PC-9 (cell line): Measurements from ENCODE around the gene IWS1. TPM values are rescaled to one million over a fixed set of nuclear protein-coding genes. Genes with fewer than 3 reads are reported as not detected.

ENCODE experiments used
- BruUV-seq: library from RNA; stranded (reverse); fragments of 400-500 nt; replicated peaks from 2 replicates; lab custom pipeline; 2021; lab: Mats Ljungman, UMichigan
- CTCF ChIA-PET: fragments of 300-600 bp; sonication (Branson Sonifier 250); formaldehyde crosslinking; loops from one replicate; lab custom pipeline; 2022; ENCODE audit warnings: antibody characterized with exemption; lab: Charles Lee
- POLR2A ChIA-PET: fragments of 300-600 bp; sonication (Branson Sonifier 250); formaldehyde crosslinking; loops from one replicate; lab custom pipeline; 2022; ENCODE audit warnings: antibody characterized with exemption; ENCODE audit not compliant: unreplicated experiment; lab: Charles Lee
- DNase-seq, 2 experiments: peaks; one replicate each; pipeline versions ENCODE4 v3.0.0 to v3.0.0-alpha.2; 2015 to 2022; ENCODE audit warnings: mixed read lengths in 1 of 2
- H2AFZ ChIP-seq: fragments of 200-600 bp; sonication (generic); 2 replicates; pipeline ENCODE4 v1.8.1; 2017; ENCODE audit warnings: antibody characterized with exemption
- H3F3A ChIP-seq: fragments of 200-600 bp; sonication (generic); 2 replicates; pipeline ENCODE4 v1.8.1; 2017; ENCODE audit warnings: antibody characterized with exemption, mild to moderate bottlenecking, low read depth; ENCODE audit not compliant: insufficient read depth
- H3K27ac ChIP-seq: fragments of 200-600 bp; sonication (generic); 2 replicates; pipeline ENCODE4 v1.6.1; 2016; ENCODE audit warnings: mixed run types
- H3K27me3 ChIP-seq: fragments of 200-600 bp; sonication (generic); 2 replicates; pipeline ENCODE4 v1.6.1; 2016; ENCODE audit warnings: low read depth, mixed run types; ENCODE audit not compliant: insufficient read depth
- H3K36me3 ChIP-seq: fragments of 200-600 bp; sonication (generic); 2 replicates; pipeline ENCODE4 v1.6.1; 2016; ENCODE audit warnings: low read depth, mixed run types
- H3K4me1 ChIP-seq: fragments of 200-600 bp; sonication (generic); replicated peaks from 2 replicates; pipeline ENCODE4 v1.6.1; 2016; ENCODE audit warnings: mixed run types; ENCODE audit not compliant: insufficient read depth
- H3K4me2 ChIP-seq: fragments of 200-600 bp; sonication (generic); 2 replicates; pipeline ENCODE4 v1.6.1; 2017; ENCODE audit warnings: mixed run types
- H3K4me3 ChIP-seq: fragments of 200-600 bp; sonication (generic); 2 replicates; pipeline ENCODE4 v1.6.1; 2016; ENCODE audit warnings: mixed run types
- H3K79me2 ChIP-seq: fragments of 200-600 bp; sonication (generic); 2 replicates; pipeline ENCODE4 v1.6.1; 2017; ENCODE audit warnings: low read depth, mixed run types
- H3K9me2 ChIP-seq: fragments of 200-600 bp; sonication (generic); 2 replicates; pipeline ENCODE4 v1.8.1; 2017; ENCODE audit warnings: mild to moderate bottlenecking; ENCODE audit not compliant: insufficient read depth
- H3K9me3 ChIP-seq: fragments of 200-600 bp; sonication (generic); 2 replicates; pipeline ENCODE4 v1.8.1; 2016; ENCODE audit warnings: low read depth; ENCODE audit not compliant: insufficient read depth
- H4K20me1 ChIP-seq: fragments of 200-600 bp; sonication (generic); 2 replicates; pipeline ENCODE4 v1.8.1; 2017; ENCODE audit not compliant: insufficient read depth
- CTCF ChIP-seq: fragments of 200-600 bp; sonication (generic); conservative IDR thresholded peaks from 2 replicates; pipeline ENCODE4 v1.6.1; 2017; ENCODE audit warnings: mixed run types, antibody characterized with exemption, mild to moderate bottlenecking, moderate library complexity
- EZH2 ChIP-seq: fragments of 200-600 bp; sonication (generic); IDR thresholded peaks from 2 replicates; pipeline ENCODE4 v1.8.0; 2017; ENCODE audit warnings: antibody characterized with exemption, low read depth
- intact Hi-C: fragments of 100-400 bp; cut with micrococcal nuclease; formaldehyde crosslinking; loops from one replicate; pipeline ENCODE4 v1.10.0; 2022; ENCODE audit not compliant: unreplicated experiment
- total RNA-seq: library from RNA; stranded (reverse); gene quantifications from 2 replicates; pipeline ENCODE4 v1.2.3, GENCODE V29; 2021

IWS1 gene
- total RNA-seq, 1 experiment from 2014 or later = 47.3 TPM

DNA sequence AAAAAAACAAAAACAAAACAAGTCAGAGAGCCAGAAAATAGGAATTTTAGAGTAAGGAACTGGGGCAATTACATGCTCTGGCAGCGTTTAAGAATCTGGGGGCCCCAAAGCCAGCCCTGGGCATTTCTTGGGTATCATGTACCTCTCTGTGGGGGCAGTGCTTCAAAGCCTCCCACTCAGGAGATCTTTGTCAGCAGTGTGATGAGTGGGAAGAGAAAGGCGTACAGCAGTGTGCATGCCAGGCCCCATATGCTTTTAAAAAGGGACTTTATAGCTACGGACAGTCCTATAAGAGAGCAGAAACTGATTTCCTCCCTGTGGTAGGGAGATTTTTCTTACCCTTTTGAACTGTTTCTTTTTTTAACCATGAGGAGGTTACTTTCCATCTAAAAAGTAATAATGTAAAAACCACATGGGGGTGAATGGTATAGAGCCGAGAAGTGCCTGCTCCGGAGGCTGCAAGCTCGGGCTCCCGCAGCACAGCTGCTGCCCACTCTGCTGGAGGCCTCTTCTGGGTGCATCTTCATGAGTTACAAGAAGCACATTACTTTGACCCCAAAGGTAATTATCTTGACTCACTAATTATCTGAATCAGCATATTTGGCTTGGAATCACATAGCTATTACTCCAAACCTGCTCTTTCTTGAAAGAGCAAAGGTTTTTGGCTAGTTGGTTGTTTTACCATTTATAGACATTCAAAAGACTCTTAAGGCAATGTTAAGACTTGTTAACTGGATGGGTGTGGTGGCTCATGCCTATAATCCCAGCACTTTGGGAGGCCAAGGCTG, 61.6 kb downstream of the IWS1 start:
- ChIA-PET CTCF (interaction anchor here (0.6 kb wide), 1 partner anchor 137 kb away, joined by 7 read pairs; no protein-coding TSS in a partner anchor), POLR2A (no interaction called here)
- Histone ChIP-seq H2AFZ (no peak overlapping the region), H3K9me3 (no peaks in the 10 kb centered on the region), H3K4me3 (no peak overlapping the region), H4K20me1 (no peaks in the 10 kb centered on the region; the same call in 1 of the 2 replicates), H3F3A (no peaks in the 10 kb centered on the region), H3K4me1 (no peaks in the 10 kb centered on the region), H3K4me2 (no peak overlapping the region), H3K9me2 (no peaks in the 10 kb centered on the region), H3K27me3 (no peaks in the 10 kb centered on the region), H3K79me2 (no peaks in the 10 kb centered on the region), H3K27ac (no peak overlapping the region), H3K36me3 (no peaks in the 10 kb centered on the region)
- intact Hi-C loops = no loop called here
- no TSS peak for BruUV-seq
- TF ChIP-seq EZH2 = no peak
- no peak for TF ChIP-seq CTCF
- DNase-seq = peak in 1 of 2 experiments; percentile 6

- H3K9me2 ChIP-seq = no peaks in the 10 kb centered on the region
- intact Hi-C loops = no loop called here
- no peaks in the 10 kb centered on the region for H3K36me3 ChIP-seq
- no peak overlapping the region for H3K27ac ChIP-seq
- no peaks in the 10 kb centered on the region for H3F3A ChIP-seq
- H4K20me1 ChIP-seq = no peaks in the 10 kb centered on the region; the same call in 1 of the 2 replicates
- H3K27me3 ChIP-seq = no peaks in the 10 kb centered on the region
- H3K4me2 ChIP-seq = no peak overlapping the region
- no TSS peak for BruUV-seq
- no peaks in the 10 kb centered on the region for H3K79me2 ChIP-seq
- no peak overlapping the region for H2AFZ ChIP-seq
- POLR2A ChIA-PET = no interaction called here
- no peaks in the 10 kb centered on the region for H3K4me1 ChIP-seq
- CTCF ChIA-PET = no interaction called here
- peak in 1 of 2 experiments; percentile 10 for DNase-seq
- H3K9me3 ChIP-seq = no peaks in the 10 kb centered on the region
- H3K4me3 ChIP-seq = no peak overlapping the region
- TF ChIP-seq CTCF = no peak
- TF ChIP-seq EZH2 = no peak
Measured at GRCh38 chr2:127463155-127463991, 62.9 kb downstream of the IWS1 start.

GRCh38 chr2:127462461-127462860, 63.8 kb downstream of the IWS1 start:
- no TSS peak for BruUV-seq
- no peak overlapping the region for H3K4me3 ChIP-seq
- H3K36me3 ChIP-seq = no peaks in the 10 kb centered on the region
- intact Hi-C loops = no loop called here
- no peaks in the 10 kb centered on the region for H3K9me2 ChIP-seq
- TF ChIP-seq EZH2 (no peak), CTCF (no peak)
- H3K27me3 ChIP-seq = no peaks in the 10 kb centered on the region
- H3K4me2 ChIP-seq = no peak overlapping the region
- no peak overlapping the region for H2AFZ ChIP-seq
- H3K4me1 ChIP-seq = no peaks in the 10 kb centered on the region
- CTCF ChIA-PET = no interaction called here
- POLR2A ChIA-PET = no interaction called here
- H3K9me3 ChIP-seq = no peaks in the 10 kb centered on the region
- no peak overlapping the region for H3K27ac ChIP-seq
- H3K79me2 ChIP-seq = no peaks in the 10 kb centered on the region
- DNase-seq = no peak
- no peaks in the 10 kb centered on the region for H3F3A ChIP-seq
- H4K20me1 ChIP-seq = no peaks in the 10 kb centered on the region; the same call in 1 of the 2 replicates
